Regular cardiac myocyte (primary cell): ENCODE measurements around the gene OR1G1. TPM values are rescaled to one million over a fixed set of nuclear protein-coding genes. Genes with fewer than 3 reads are reported as not detected.

Experiments
- total RNA-seq: library from RNA; depleted of rRNA; stranded (reverse); fragments of >200 nt; gene quantifications from 2 replicates; pipeline ENCODE4 v1.2.3, GENCODE V29; 2014

Gene OR1G1
- not detected in 2 replicates for total RNA-seq

GRCh38 chr17:3127451-3127850 lies at the start of gene OR1G1:
OR1G1 (minus strand) TSS chr17:3127551; CDS start chr17:3127551, 0 bp downstream.

GRCh38 chr17:3104322-3104721 lies 23.0 kb downstream of the OR1G1 start, which contains the start of gene OR1D2:
OR1D2 (minus strand) TSS chr17:3104422; CDS start chr17:3092996, 11,426 bp downstream.

Other genes with a start within 250 kb of the OR1G1 start
- gene OR1D5, start 63.9 kb downstream of the OR1G1 start, total RNA-seq = not detected in 2 replicates
- gene OR1D2, start 23.1 kb downstream of the OR1G1 start, total RNA-seq = not detected in 2 replicates
- gene OR1A2, start 70.0 kb upstream of the OR1G1 start, total RNA-seq = not detected in 2 replicates
- gene OR1A1, start 80.1 kb upstream of the OR1G1 start, total RNA-seq = not detected in 2 replicates
- gene OR3A1, start 170.8 kb upstream of the OR1G1 start, total RNA-seq = under 0.01 TPM in 2 replicates